ENCODE measurements around the gene PDE9A. TPM values are rescaled to one million over a fixed set of nuclear protein-coding genes. Genes with fewer than 3 reads are reported as not detected.

Gene PDE9A
- total RNA-seq, 1 experiment from 2014 or later = 14.9 TPM

DNA sequence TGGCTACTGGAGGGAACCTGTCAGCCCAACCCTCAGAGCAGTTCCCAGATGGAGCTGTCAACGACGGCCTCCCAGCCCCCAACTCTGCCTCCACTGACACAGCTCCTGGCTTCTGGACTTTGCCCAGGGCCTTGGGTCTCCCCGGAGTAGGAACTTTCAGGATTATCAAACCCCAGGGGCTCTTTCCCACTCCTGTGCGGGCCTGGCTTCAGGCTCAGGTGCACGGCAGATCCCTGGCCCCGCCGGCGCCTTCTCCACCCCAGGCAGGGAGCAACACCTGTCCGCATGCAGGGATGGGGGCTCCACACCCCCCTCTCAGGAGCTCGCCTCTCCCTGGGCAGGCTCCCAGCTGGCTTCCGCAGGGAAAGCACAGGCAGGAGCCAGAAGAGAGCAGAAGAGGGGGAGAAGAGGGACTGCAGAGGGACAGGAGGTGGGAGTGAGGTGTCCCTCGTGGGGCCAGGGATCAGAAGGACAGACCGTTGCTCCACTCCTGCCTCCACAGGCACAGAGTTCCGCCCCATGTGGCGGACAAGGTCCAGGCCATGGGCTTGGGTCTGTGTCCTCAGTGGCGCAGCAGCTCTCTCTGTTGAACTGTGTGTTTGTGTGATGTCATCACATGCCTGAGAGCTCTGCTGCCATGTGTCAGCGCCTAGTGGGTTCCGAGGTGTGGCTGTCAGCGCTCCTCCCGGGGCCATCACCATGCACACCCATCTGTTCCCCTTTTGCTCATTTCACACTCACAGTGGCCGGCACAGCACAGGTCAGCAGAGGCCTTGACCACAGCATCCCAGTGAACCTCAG lies 107.7 kb downstream of the PDE9A start:
- no peaks in the 10 kb centered on the region for H3K27me3 ChIP-seq

DNA sequence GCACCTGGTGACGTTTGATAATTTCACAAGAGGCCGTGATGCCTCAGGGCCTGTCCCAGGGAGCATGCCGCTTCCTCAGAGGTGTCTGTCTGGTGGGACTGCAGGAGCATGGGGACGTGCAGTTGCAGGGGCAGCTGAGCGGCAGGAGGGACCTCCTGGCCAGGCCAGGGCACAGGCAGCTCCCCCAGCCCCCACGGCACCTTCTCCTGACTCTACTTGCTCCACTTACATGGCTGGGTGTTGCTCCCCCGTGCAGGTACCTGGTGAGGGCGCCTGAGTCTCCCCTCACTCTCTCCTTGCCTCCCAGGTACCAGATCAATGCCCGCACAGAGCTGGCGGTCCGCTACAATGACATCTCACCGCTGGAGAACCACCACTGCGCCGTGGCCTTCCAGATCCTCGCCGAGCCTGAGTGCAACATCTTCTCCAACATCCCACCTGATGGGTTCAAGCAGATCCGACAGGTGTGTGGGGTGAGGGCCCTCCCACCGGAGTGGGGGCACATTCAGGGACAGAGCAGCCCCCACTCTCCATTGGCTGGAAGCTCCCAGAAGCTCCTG lies 108.4 kb downstream of the PDE9A start:
- DNase-seq = no peak
- Histone ChIP-seq H3K9me3 (replicated peaks) (no peaks in the 10 kb centered on the region), H3K27me3 (no peaks in the 10 kb centered on the region), H3K36me3 (no peaks in the 10 kb centered on the region), H3K27ac (no peak overlapping the region), H3K4me1 (no peaks in the 10 kb centered on the region), H3K4me3 (no peak overlapping the region)

More for the DNA sequence above, 107.7 kb downstream of the PDE9A start:
- H3K36me3 ChIP-seq = no peaks in the 10 kb centered on the region
- no peaks in the 10 kb centered on the region for H3K9me3 ChIP-seq (replicated peaks)
- no peak overlapping the region for H3K27ac ChIP-seq
- no peaks in the 10 kb centered on the region for H3K4me1 ChIP-seq
- no peak for DNase-seq
- H3K4me3 ChIP-seq = no peak overlapping the region

DNA sequence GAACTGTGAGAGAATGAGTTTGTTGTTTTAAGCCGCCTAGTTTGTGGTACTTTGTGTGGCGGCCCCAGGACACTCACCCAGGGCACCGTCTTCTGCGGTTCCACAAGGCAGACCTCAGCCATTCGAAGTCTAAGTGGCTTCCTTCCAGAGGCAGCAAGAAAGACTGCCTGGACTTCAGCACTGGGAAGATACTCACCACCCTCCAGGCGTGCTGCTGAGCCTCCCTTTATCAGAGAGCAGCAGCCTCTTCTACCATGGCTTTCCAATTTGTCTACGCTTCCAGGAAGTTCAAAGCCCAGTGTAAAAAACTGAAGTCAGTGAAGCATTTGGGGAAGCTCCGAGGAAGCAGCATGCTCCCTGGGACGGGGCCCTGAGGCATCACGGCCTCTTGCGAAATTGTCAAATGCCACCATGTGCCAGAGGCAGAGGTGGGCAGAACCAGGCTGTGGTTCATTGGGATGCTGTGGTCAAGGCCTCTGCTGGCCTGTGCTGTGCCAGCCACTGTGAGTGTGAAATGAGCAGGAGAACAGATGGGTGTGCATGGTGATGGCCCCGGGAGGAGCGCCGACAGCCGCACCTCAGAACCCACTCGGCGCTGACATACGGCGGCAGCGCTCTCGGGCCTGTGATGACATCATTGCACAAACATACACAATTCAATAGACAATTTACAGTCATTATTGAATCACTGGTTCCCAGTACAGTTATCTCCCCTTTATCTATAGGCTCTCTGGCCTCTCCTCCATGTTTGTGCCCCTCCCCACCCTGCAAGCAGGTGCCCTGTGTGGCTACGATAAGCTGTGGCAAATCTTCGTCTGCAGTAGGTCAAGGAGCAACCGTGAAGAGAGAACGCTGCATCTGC lies 110.4 kb downstream of the PDE9A start:
- no peaks in the 10 kb centered on the region for H3K27me3 ChIP-seq
- H3K9me3 ChIP-seq (replicated peaks) = no peaks in the 10 kb centered on the region
- H3K4me3 ChIP-seq = no peak overlapping the region
- no peak for DNase-seq
- H3K36me3 ChIP-seq = no peaks in the 10 kb centered on the region
- H3K4me1 ChIP-seq = no peaks in the 10 kb centered on the region
- no peak overlapping the region for H3K27ac ChIP-seq

DNA sequence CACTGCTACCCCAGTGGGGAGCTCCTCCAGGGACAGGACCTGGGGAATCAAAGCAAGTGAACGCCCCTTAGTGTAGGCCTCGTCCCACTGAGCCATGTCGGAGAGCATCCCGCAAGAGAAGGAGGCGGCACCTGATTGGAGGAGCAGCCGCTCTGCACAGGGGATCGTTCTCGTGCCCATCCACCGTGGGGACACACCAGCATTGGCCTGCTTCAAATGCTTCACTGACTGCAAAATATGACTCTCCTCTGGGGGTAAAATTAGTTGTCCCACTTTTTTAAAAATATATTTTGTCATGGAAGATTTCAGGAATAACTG lies 111.0 kb downstream of the PDE9A start:
- no peak overlapping the region for H3K4me3 ChIP-seq
- no peaks in the 10 kb centered on the region for H3K27me3 ChIP-seq
- H3K9me3 ChIP-seq (replicated peaks) = no peaks in the 10 kb centered on the region

DNA sequence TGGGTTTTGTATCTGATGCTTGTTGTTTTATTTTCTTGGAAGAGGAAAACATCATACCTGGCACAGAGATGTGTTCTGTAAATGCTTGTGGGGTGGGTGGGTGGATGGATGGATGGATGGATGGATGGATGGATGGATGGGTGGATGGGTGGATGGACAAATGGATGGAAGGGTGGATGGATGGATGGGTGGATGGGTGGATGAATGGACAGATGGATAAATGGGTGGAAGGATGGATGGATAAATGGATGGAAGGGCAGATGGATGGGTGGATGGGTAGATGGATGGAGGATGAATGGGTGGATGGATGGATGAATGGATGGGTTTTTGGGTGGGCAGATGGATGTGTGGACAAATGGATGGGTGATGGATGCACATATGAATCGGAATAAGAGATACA lies 111.5 kb downstream of the PDE9A start:
- no peaks in the 10 kb centered on the region for H3K9me3 ChIP-seq (replicated peaks)
- no peak overlapping the region for H3K27ac ChIP-seq
- no peak overlapping the region for H3K4me3 ChIP-seq
- H3K4me1 ChIP-seq = no peaks in the 10 kb centered on the region
- no peak for DNase-seq
- no peaks in the 10 kb centered on the region for H3K27me3 ChIP-seq
- no peaks in the 10 kb centered on the region for H3K36me3 ChIP-seq

More for the DNA sequence above, 111.0 kb downstream of the PDE9A start:
- Histone ChIP-seq H3K4me1 (no peaks in the 10 kb centered on the region), H3K36me3 (no peaks in the 10 kb centered on the region), H3K27ac (no peak overlapping the region)
- no peak for DNase-seq

DNA sequence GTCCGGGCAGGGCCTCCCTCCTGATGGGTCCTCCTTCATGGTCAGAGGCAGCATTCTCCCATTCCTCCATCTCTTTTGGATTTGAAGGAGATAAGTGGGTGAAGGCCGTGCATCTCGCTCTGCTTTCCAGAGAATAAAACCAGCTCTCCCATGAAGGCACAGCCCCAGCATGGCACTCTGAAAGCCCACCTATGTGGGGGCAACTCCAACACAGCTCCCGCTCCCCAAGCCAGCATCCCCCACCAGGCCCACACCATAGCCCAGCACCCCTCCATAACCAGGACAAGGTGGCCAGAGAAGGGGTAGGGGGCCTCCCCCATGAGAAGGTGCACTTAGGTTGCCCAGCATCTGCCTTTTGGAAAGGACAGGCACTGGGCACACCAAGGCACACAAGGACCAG lies 112.2 kb downstream of the PDE9A start:
- no peaks in the 10 kb centered on the region for H3K27me3 ChIP-seq
- H3K36me3 ChIP-seq = no peaks in the 10 kb centered on the region
- H3K9me3 ChIP-seq (replicated peaks) = no peaks in the 10 kb centered on the region
- no peaks in the 10 kb centered on the region for H3K4me1 ChIP-seq
- no peak overlapping the region for H3K27ac ChIP-seq
- no peak for DNase-seq
- no peak overlapping the region for H3K4me3 ChIP-seq

DNA sequence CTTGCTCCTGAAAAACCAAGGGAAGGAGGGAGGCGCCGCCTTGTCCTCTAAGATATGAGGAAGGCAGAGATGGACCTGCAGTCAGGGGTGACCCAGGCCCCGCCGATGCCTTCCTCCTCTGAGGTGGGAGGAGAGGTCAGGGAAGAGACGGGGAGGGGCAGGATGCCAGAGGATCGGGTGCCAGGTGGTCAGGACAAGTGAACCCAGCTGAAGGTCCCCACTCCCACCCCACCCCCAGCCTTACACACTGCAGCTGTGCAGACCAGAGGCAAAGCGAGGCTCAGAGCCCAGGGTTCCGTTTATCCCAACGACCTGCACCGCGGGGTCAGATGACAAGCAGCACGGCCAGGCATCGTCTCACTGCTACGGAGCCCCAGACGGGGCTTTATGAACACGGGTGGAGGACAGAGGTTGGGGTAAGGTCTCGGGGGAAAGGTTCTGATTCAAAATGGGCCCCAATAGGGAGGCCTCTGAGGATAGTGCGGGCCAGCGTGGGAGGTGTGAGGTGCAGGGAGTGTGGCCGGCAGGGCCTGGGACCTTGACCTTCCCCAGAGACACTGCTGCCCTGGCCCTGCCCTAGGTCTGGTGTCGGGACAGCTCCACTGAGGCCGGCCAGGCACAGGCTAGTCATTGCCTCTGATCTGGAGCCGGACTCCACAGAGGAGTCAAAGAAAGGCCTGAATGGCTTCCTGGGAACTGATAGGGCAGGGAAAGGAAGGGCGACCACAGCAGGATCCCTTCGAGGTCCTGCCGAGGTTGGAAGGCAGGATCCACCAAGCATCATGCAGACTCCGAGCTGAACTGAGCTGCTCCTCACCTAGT lies 113.5 kb downstream of the PDE9A start:
- no peaks in the 10 kb centered on the region for H3K27me3 ChIP-seq
- no peaks in the 10 kb centered on the region for H3K9me3 ChIP-seq (replicated peaks)
- DNase-seq = no peak
- no peaks in the 10 kb centered on the region for H3K36me3 ChIP-seq
- no peak overlapping the region for H3K4me3 ChIP-seq
- no peaks in the 10 kb centered on the region for H3K4me1 ChIP-seq
- no peak overlapping the region for H3K27ac ChIP-seq

DNA sequence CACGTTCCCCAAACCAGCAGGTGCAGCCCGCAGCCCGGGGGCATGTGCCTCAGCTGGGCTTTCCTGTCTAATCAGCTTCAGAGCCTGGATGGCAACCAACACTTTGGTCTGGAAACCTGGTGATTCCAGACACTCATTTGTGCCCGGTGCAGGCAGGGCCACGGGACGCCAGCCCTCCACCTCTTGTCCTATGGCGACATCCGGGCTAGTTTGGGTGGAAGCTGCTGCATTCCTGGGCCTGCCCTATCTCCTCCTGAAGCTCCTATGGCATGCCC lies 114.1 kb downstream of the PDE9A start:
- Histone ChIP-seq H3K4me3 (no peak overlapping the region), H3K9me3 (replicated peaks) (no peaks in the 10 kb centered on the region), H3K27ac (no peak overlapping the region), H3K36me3 (no peaks in the 10 kb centered on the region), H3K27me3 (no peaks in the 10 kb centered on the region), H3K4me1 (no peaks in the 10 kb centered on the region)
- no peak for DNase-seq

DNA sequence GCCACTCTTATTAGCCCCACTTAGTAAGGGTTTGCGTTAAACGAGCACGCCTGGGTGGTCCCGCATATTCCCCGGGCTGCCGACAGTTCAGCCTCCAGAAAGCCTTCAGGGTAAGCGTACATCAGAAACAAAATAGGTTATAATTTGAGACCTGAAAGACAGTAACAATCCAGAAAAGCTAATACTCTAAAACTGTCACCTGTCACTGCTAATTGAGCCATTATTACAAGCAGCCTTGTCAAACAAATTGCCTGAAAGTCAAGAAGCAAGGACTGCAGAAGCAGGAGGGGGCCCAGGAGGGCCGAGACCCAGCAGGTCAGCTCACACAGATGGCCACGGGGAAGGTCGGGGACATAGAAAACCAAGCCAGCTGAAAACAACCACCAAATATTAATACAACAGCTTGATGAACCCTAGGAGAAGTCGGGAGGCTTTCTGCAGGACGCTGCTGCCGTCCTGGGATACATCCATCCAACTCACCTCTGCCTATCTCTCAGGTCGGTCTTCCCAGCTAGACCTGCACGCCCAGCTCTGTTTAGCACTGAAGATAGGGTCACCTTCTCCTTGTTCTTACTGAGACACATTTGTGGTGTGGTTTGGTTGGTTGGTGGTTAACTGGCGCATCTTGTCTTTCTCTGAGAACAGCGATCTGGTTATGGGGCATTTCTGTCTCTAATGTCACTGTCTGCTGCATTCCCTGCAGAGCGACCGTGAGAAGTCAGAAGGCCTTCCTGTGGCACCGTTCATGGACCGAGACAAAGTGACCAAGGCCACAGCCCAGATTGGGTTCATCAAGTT lies 115.1 kb downstream of the PDE9A start:
- no peak overlapping the region for H3K27ac ChIP-seq
- no peak overlapping the region for H3K4me3 ChIP-seq
- DNase-seq = no peak
- H3K9me3 ChIP-seq (replicated peaks) = no peaks in the 10 kb centered on the region
- H3K27me3 ChIP-seq = no peaks in the 10 kb centered on the region
- no peaks in the 10 kb centered on the region for H3K36me3 ChIP-seq
- H3K4me1 ChIP-seq = no peaks in the 10 kb centered on the region

DNA sequence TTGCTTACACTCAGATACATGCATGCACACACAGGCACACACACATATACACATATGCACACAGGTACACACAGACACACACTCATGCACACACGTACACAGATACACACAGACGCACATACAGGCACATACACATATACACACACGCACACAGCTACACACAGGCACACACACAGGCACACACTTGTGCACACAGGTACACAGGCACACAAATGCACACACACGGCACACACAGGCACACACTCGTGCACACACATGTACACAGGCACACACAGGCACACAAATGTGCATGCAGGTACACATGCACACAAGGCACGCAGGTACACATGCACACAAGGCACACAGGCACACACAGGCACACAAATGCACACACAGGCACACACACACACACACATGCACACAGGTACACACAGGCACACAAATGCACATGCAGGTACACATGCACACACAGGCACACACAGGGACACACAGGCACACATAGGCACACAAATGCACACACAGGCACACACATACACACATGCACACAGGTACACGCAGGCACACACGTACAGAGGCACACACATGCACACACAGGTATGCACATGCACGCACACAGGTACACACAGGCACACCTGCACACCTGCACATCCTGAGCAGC lies 115.9 kb downstream of the PDE9A start:
- no peaks in the 10 kb centered on the region for H3K9me3 ChIP-seq (replicated peaks)
- H3K36me3 ChIP-seq = no peaks in the 10 kb centered on the region
- no peaks in the 10 kb centered on the region for H3K27me3 ChIP-seq
- no peak overlapping the region for H3K27ac ChIP-seq
- no peak for DNase-seq
- H3K4me3 ChIP-seq = no peak overlapping the region
- no peaks in the 10 kb centered on the region for H3K4me1 ChIP-seq

DNA sequence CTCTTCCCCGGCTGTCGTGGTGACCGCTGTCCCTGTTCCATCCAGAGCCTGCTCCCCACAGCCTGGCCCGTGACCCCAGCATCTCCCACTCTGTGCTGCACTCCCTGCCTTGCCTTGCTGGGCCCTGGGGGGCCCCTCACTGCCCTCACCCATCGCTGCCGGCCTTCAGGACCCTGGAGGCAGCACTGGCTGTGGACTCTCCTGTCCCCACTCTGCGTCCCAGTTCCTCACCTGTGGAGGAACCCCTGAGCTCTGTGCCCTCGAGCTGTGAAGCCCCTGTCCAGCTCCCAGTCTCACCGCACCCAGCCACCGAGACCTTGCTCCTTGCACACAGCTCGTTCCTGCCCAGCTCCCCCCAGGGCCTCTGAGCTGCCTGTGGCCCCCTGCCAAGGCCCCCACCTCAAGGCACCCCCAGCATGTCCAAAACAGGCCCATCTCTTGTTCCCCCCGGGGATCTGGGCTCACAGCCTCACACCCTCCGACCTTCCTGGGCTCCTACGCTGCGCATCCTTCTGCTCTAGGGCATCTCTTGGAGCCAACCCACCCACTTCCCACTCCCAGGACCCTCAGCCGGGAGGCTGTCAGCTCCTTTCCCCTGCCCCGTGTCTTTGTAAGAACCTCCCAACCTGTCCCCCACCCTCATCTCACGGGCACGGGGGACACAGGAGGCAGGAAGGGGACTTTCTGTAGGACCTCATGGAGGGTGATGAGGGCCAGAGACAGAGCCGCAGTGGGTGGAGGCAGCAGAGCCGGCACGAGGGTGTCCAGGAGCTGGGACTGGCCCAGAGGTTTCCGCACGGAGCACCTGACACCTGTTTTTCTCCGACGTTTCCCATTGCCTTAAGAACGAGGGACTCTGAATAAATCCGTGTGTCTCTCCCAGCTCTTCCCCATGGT lies 116.6 kb downstream of the PDE9A start:
- no peaks in the 10 kb centered on the region for H3K36me3 ChIP-seq
- no peak overlapping the region for H3K27ac ChIP-seq
- no peak for DNase-seq
- H3K9me3 ChIP-seq (replicated peaks) = no peaks in the 10 kb centered on the region
- no peak overlapping the region for H3K4me3 ChIP-seq
- no peaks in the 10 kb centered on the region for H3K27me3 ChIP-seq
- H3K4me1 ChIP-seq = no peaks in the 10 kb centered on the region

DNA sequence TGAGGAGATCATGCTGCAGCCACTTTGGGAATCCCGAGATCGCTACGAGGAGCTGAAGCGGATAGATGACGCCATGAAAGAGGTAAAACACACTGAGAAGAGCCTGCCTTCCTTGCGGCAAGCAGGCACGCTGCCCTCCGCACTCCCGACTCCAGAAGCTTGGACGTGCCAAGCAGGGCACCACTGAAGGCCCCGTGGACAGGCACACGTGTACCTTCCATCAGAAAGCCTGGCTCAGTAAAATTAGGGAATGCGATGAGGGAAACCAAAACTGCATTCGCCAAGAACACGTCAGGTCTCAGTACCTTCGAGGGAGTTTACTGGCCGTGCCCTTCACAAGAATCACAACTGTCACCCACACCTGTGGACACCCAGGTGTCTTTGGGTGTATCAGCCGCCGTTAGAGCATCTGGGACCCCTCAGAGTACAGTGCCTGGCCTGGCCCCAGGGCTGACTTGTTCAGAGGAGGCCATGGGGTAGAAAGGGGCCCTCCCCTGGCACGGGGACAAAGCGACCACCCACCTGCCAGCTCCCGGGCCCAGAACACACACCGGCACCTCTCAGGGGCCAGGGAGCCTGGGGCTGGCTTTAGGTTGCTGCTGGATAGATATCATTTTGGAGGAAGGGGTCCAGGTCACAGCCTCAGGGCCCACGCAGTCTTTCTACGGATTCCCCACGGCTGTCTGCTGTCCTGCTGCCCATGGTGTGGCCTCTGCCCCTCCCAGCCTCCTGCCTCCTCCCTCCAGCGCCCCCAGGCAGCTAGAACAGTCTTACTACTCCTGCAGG lies 117.5 kb downstream of the PDE9A start:
- H3K9me3 ChIP-seq (replicated peaks) = no peaks in the 10 kb centered on the region
- H3K4me3 ChIP-seq = no peak overlapping the region
- no peaks in the 10 kb centered on the region for H3K36me3 ChIP-seq
- no peak overlapping the region for H3K27ac ChIP-seq
- no peak for DNase-seq
- H3K27me3 ChIP-seq = no peaks in the 10 kb centered on the region
- no peaks in the 10 kb centered on the region for H3K4me1 ChIP-seq

DNA sequence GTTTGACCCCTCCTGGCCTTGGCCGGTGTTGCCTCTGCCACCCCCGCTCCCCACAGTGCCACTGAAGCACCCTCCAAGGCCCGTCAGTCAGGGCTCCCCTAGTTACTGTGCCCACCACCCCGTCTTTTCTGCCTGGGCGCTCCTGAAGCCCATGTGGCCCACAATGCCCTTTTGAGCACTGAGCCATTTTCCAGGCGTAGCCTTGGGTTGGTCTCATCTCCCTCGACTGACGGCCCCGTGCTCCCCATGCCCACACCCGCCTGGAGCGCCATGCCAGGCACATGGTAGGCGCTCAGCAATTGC lies 118.0 kb downstream of the PDE9A start:
- Histone ChIP-seq H3K4me1 (no peaks in the 10 kb centered on the region), H3K27me3 (no peaks in the 10 kb centered on the region), H3K9me3 (replicated peaks) (no peaks in the 10 kb centered on the region), H3K4me3 (no peak overlapping the region), H3K36me3 (no peaks in the 10 kb centered on the region), H3K27ac (no peak overlapping the region)
- DNase-seq = no peak
